ENCODE results near the gene PLB1. TPM values are rescaled to one million over a fixed set of nuclear protein-coding genes. Genes with fewer than 3 reads are reported as not detected.

The PLB1 gene
- polyA plus RNA-seq, 1 experiment, result 0.38 TPM

DNA sequence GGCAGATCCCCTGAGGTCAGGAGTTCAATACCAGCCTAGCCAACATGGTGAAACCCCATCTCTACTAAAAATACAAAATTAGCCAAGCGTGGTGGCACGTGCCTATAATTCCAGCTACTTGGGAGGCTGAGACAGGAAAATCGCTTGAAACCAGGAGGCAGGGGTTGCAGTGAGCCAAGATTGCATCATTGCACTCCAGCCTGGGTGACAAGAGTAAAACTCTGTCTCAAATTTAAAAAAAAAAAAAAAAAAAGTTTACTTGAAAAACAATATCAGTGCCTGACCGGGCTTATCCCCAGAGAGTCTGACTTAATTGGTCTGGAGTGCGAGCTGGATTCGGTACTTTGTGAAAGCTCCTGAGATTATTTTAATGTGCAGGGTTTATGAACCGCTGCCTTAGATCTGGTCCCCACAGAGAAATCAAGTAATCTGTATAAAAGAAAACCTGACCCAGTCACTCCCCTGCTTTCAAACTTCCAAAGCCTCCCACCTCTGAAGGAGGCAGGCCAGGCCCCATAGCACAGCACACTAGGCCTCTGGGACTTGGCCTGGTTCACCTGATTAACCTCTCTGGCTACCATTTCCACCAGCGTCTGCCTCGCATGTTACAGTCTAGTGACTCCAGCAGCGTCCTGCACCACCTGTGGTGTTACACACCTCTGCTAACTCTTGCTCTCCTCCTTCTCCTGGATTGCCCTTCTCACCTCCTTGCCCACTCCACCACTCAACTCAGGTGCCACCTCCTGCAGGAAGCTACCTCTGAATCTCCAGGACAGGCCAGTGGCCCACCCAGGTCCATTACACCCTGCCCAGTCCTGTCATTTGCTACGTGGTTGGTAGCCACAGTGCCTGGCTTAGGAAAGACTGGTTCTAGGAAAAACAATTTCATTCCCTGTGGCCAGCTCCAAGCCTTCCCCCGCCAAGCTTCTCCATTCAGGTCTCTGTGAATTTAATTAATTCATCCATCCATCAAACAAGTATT, 141.5 kb downstream of the PLB1 start:
- H3K36me3 ChIP-seq (ENCODE audit: control insufficient read depth, insufficient read depth, low read length), result no peaks in the 10 kb centered on the region
- no peak overlapping the region for H3K4me3 ChIP-seq (ENCODE audit: low read depth, low read length)
- H3K27me3 ChIP-seq (ENCODE audit: control insufficient read depth, insufficient read depth, low read length), result no peaks in the 10 kb centered on the region; the same call in 1 of the 2 replicates
- no peak for DNase-seq (ENCODE audit: low read depth)
- TF ChIP-seq, protein P1, sequence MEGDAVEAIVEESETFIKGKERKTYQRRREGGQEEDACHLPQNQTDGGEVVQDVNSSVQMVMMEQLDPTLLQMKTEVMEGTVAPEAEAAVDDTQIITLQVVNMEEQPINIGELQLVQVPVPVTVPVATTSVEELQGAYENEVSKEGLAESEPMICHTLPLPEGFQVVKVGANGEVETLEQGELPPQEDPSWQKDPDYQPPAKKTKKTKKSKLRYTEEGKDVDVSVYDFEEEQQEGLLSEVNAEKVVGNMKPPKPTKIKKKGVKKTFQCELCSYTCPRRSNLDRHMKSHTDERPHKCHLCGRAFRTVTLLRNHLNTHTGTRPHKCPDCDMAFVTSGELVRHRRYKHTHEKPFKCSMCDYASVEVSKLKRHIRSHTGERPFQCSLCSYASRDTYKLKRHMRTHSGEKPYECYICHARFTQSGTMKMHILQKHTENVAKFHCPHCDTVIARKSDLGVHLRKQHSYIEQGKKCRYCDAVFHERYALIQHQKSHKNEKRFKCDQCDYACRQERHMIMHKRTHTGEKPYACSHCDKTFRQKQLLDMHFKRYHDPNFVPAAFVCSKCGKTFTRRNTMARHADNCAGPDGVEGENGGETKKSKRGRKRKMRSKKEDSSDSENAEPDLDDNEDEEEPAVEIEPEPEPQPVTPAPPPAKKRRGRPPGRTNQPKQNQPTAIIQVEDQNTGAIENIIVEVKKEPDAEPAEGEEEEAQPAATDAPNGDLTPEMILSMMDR (IDR thresholded peaks at IDR 0.05; ENCODE audit: insufficient read depth, low read depth, low read length), result no peak
- ChIA-PET CTCF (interaction anchor here (0.7 to 1.2 kb wide), 3 partner anchors 10 to 43 kb away, joined by 3 to 4 read pairs (median 3); no protein-coding TSS in a partner anchor), POLR2A (no interaction called here)

- H3K27me3 ChIP-seq (ENCODE audit: control insufficient read depth, insufficient read depth, low read length), result no peaks in the 10 kb centered on the region; the same call in 1 of the 2 replicates
- ChIA-PET CTCF (interaction anchor here (0.7 to 1.0 kb wide), 2 partner anchors 11 to 44 kb away, joined by 3 to 4 read pairs; no protein-coding TSS in a partner anchor), POLR2A (no interaction called here)
- TF ChIP-seq, protein P1 (IDR thresholded peaks at IDR 0.05; ENCODE audit: insufficient read depth, low read depth, low read length), result no peak
- no peaks in the 10 kb centered on the region for H3K36me3 ChIP-seq (ENCODE audit: control insufficient read depth, insufficient read depth, low read length)
- no peak overlapping the region for H3K4me3 ChIP-seq (ENCODE audit: low read depth, low read length)
- DNase-seq (ENCODE audit: low read depth), result no peak
Observed at GRCh38 chr2:28638102-28638501, 142.2 kb downstream of the PLB1 start.

GRCh38 chr2:28639092-28639691, 143.3 kb downstream of the PLB1 start:
- TF ChIP-seq, protein P1 (IDR thresholded peaks at IDR 0.05; ENCODE audit: insufficient read depth, low read depth, low read length), result no peak
- POLR2A ChIA-PET, result no interaction called here

DNA sequence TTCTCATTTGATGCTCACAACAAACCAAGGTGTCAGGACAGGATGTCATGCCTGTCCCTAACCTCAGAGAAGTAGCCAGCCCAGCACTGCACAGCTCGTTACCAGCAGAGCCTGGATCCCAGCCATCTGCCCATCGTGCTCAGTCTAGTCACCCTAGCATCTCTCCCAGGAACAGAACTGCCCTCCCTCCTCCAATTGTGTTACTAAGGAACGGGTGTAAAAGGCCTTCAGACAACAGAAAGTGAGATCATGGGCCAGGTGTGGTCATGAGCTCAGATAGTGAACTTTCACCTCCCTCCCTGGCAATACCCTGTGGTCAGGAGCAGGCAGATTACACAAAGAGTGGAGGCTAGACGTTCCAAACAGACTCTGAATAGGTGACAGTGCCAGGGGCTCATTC, 144.0 kb downstream of the PLB1 start:
- TF ChIP-seq, protein P1 (IDR thresholded peaks at IDR 0.05; ENCODE audit: insufficient read depth, low read depth, low read length), result no peak
- H3K27me3 ChIP-seq (ENCODE audit: control insufficient read depth, insufficient read depth, low read length), result no peaks in the 10 kb centered on the region; the same call in 1 of the 2 replicates
- H3K36me3 ChIP-seq (ENCODE audit: control insufficient read depth, insufficient read depth, low read length), result no peaks in the 10 kb centered on the region
- no peak for DNase-seq (ENCODE audit: low read depth)
- ChIA-PET POLR2A (no interaction called here), CTCF (no interaction called here)
- H3K4me3 ChIP-seq (ENCODE audit: low read depth, low read length), result no peak overlapping the region

More at GRCh38 chr2:28639092-28639691, 143.3 kb downstream of the PLB1 start:
- DNase-seq (ENCODE audit: low read depth), result no peak
- H3K36me3 ChIP-seq (ENCODE audit: control insufficient read depth, insufficient read depth, low read length), result no peaks in the 10 kb centered on the region
- H3K27me3 ChIP-seq (ENCODE audit: control insufficient read depth, insufficient read depth, low read length), result no peaks in the 10 kb centered on the region; the same call in 1 of the 2 replicates
- CTCF ChIA-PET, result interaction anchor here (0.6 kb wide), 1 partner anchor 113 kb away, joined by 3 read pairs; the partner anchor contains the start of gene PPP1CB
- no peak overlapping the region for H3K4me3 ChIP-seq (ENCODE audit: low read depth, low read length)
